HCT116 (cell line): Measurements from ENCODE around the gene SUV39H1. TPM values are rescaled to one million over a fixed set of nuclear protein-coding genes. Genes with fewer than 3 reads are reported as not detected.

Source experiments
- ATAC-seq: fragments of 200-7000 bp; cut with Tn5 transposase; 2 replicates; pipeline ENCODE4 v1.9.1; 2020; ENCODE audit warnings: mild to moderate bottlenecking, moderate library complexity
- BruUV-seq: library from RNA; stranded (reverse); fragments of 400-500 nt; replicated peaks from 2 replicates; lab custom pipeline; 2021; lab: Mats Ljungman, UMichigan
- CTCF ChIA-PET: fragments of 300-600 bp; sonication (Branson Sonifier 250); formaldehyde crosslinking; loops from one replicate; lab custom pipeline; 2021; ENCODE audit warnings: antibody characterized with exemption; lab: Charles Lee
- POLR2A ChIA-PET: fragments of 300-600, 350-600 bp; sonication (Branson Sonifier 250); formaldehyde crosslinking; loops from one replicate; lab custom pipeline; 2021; ENCODE audit warnings: antibody characterized with exemption; lab: Charles Lee
- RAD21 ChIA-PET, 2 experiments: fragments of 300-600 bp; sonication (Branson Sonifier 250); formaldehyde crosslinking; loops; one replicate each; lab custom pipeline; 2023; ENCODE audit warnings: low total read pairs in 2 of 2; ENCODE audit not compliant: uncharacterized antibody in 2 of 2, unreplicated experiment in 2 of 2, low non-redundant PET in 1 of 2; lab: Charles Lee
- DNase-seq: peaks from one replicate; pipeline ENCODE4 v3.0.0-alpha.2; 2010; ENCODE audit warnings: low read depth, low spot score
- H2AFZ ChIP-seq: fragments of 200-600 bp; shearing (Covaris generic), sonication (generic); 2 replicates; pipeline ENCODE4 v1.6.1; 2017; ENCODE audit warnings: low read depth, mixed run types, mixed read lengths, antibody characterized with exemption, low read length; ENCODE audit not compliant: poor library complexity, severe bottlenecking
- H3K27ac ChIP-seq: 2 replicates; pipeline ENCODE4 v1.5.1; 2012; ENCODE audit warnings: low read depth, low read length
- H3K27me3 ChIP-seq: fragments of 200-600 bp; sonication (generic); 2 replicates; pipeline ENCODE4 v1.6.1; 2016; ENCODE audit warnings: mixed run types, low read length, mixed read lengths; ENCODE audit not compliant: insufficient read depth
- H3K36me3 ChIP-seq, 2 experiments: fragments of 200-500 bp in 1 of 2; fragments of 200-600 bp in 1 of 2; sonication (Bioruptor generic) in 1 of 2; sonication (generic) in 1 of 2; 2 replicates each; pipeline versions ENCODE4 v1.5.1 to v1.6.1; 2014 to 2016; ENCODE audit warnings: low read length in 2 of 2, inconsistent platforms in 1 of 2, mixed read lengths in 1 of 2, mixed run types in 1 of 2; ENCODE audit not compliant: insufficient read depth in 2 of 2, control insufficient read depth in 1 of 2
- H3K4me1 ChIP-seq, 2 experiments: fragments of 200-600 bp in 1 of 2; sonication (generic) in 1 of 2; 2 replicates each; pipeline versions ENCODE4 v1.5.1 to v1.6.1; 2012 to 2017; ENCODE audit warnings: low read length in 2 of 2, inconsistent platforms in 1 of 2, mild to moderate bottlenecking in 1 of 2, mixed read lengths in 1 of 2, mixed run types in 1 of 2, moderate library complexity in 1 of 2; ENCODE audit not compliant: insufficient read depth in 2 of 2, control insufficient read depth in 1 of 2
- H3K4me2 ChIP-seq: fragments of 200-600 bp; sonication (generic); 2 replicates; pipeline ENCODE4 v1.6.1; 2017; ENCODE audit warnings: mixed run types, low read length, mixed read lengths
- H3K4me3 ChIP-seq, 2 experiments: fragments of 200-600 bp in 1 of 2; sonication (generic) in 1 of 2; replicated peaks in 1 of 2; 2 replicates each; pipeline ENCODE4 v1.5.1; 2011 to 2016; ENCODE audit warnings: low read length in 2 of 2, control low read depth in 1 of 2, low read depth in 1 of 2, mild to moderate bottlenecking in 1 of 2, mixed read lengths in 1 of 2, mixed run types in 1 of 2
- H3K79me2 ChIP-seq: fragments of 200-600 bp; sonication (generic); 2 replicates; pipeline ENCODE4 v1.6.1; 2017; ENCODE audit warnings: mild to moderate bottlenecking, mixed run types, low read length, moderate library complexity, mixed read lengths; ENCODE audit not compliant: insufficient read depth
- H3K9ac ChIP-seq: fragments of 200-600 bp; sonication (generic); 2 replicates; pipeline ENCODE4 v1.6.1; 2016; ENCODE audit warnings: low read length, mixed read lengths
- H3K9me2 ChIP-seq: fragments of 200-600 bp; sonication (generic), shearing (Covaris generic); 2 replicates; pipeline ENCODE4 v1.6.1; 2017; ENCODE audit warnings: mixed run types, mild to moderate bottlenecking, moderate library complexity; ENCODE audit not compliant: insufficient read depth
- H3K9me3 ChIP-seq, 2 experiments: fragments of 200-500 bp in 1 of 2; fragments of 200-600 bp in 1 of 2; sonication (Bioruptor generic) in 1 of 2; sonication (generic) in 1 of 2; 2 replicates each; pipeline ENCODE4 v1.6.1; 2014 to 2017; ENCODE audit warnings: low read length in 2 of 2, mixed read lengths in 2 of 2, inconsistent platforms in 1 of 2, low read depth in 1 of 2, mild to moderate bottlenecking in 1 of 2, mixed run types in 1 of 2, moderate library complexity in 1 of 2; ENCODE audit not compliant: control insufficient read depth in 1 of 2, insufficient read depth in 1 of 2
- H4K20me1 ChIP-seq: fragments of 200-600 bp; sonication (generic), shearing (Covaris generic); 2 replicates; pipeline ENCODE4 v1.6.1; 2017; ENCODE audit warnings: mixed run types, mild to moderate bottlenecking, moderate library complexity; ENCODE audit not compliant: insufficient read depth
- CBX3 ChIP-seq: IDR thresholded peaks from 2 replicates; pipeline ENCODE4 v1.6.1; 2012; ENCODE audit warnings: low read depth
- ELF1 ChIP-seq: IDR thresholded peaks from 2 replicates; pipeline ENCODE4 v1.6.1; 2012; ENCODE audit warnings: low read depth, borderline replicate concordance
- JUND ChIP-seq: IDR thresholded peaks from 2 replicates; pipeline ENCODE4 v1.6.1; 2012
- POLR2AphosphoS5 ChIP-seq: IDR thresholded peaks from 2 replicates; pipeline ENCODE4 v1.6.1; 2011; ENCODE audit warnings: mild to moderate bottlenecking, low read depth, low read length, moderate library complexity
- SIN3A ChIP-seq: IDR thresholded peaks from 2 replicates; pipeline ENCODE4 v1.6.1; 2012; ENCODE audit warnings: low read depth
- TCF7L2 ChIP-seq: IDR thresholded peaks from 2 replicates; pipeline ENCODE4 v1.7.0; 2011; ENCODE audit warnings: borderline replicate concordance, inconsistent platforms; ENCODE audit not compliant: insufficient read depth, insufficient read length; ENCODE audit errors: extremely low read depth
- ZNF274 ChIP-seq: fragments of 200-500 bp; sonication (Bioruptor generic); IDR thresholded peaks from 2 replicates; pipeline ENCODE4 v1.6.1; 2014; ENCODE audit warnings: mild to moderate bottlenecking, low read depth, low read length, inconsistent platforms
- intact Hi-C: fragments of 100-400 bp; cut with micrococcal nuclease; formaldehyde crosslinking; loops from 2 replicates; pipeline ENCODE4 v1.10.0; 2022
- total RNA-seq: library from RNA; stranded (reverse); gene quantifications from one replicate; pipeline ENCODE4 v1.2.1, GENCODE V29; 2021; ENCODE audit not compliant: unreplicated experiment
- TF ChIP-seq, protein P1 (sequence below): IDR thresholded peaks from 2 replicates; pipeline ENCODE4 v1.6.1; 2012
- TF ChIP-seq, protein P2 (sequence below), 3 experiments: fragments of 200-600 bp in 1 of 3; sonication (generic) in 1 of 3; IDR thresholded peaks in 2 of 3; conservative IDR thresholded peaks in 1 of 3; 2 replicates each; pipeline ENCODE4 v1.5.1; 2012 to 2017; ENCODE audit warnings: low read depth in 2 of 3, low read length in 2 of 3, antibody characterized with exemption in 1 of 3, borderline replicate concordance in 1 of 3, control low read depth in 1 of 3, mild to moderate bottlenecking in 1 of 3, mixed read lengths in 1 of 3, mixed run types in 1 of 3, moderate library complexity in 1 of 3; ENCODE audit not compliant: insufficient read depth in 1 of 3

The SUV39H1 gene
- total RNA-seq, 1 experiment from 2014 or later, result 16.3 TPM

DNA sequence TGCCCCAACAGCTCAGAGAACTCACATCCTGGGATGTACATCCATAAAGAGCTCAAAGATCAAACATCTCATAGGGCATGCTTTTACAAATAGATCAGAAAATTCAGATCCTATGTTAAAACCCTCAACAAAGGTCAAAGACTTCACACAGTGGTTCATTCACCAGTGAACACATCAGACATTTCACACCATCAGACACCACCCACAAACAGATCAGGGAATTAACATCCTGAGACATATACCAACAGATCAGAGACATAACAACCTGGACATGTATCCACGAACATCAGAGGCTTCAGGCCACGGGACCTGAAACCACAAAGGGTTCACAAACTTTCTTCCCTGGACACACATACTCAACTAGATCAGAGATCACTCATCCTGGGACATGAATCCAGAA lies 23.4 kb downstream of the SUV39H1 start:
- H3K9me3 ChIP-seq, result no peaks in the 10 kb centered on the region
- DNase-seq (no peak), ATAC-seq (no peak)
- no peak overlapping the region for H3K9ac ChIP-seq
- no TSS peak for BruUV-seq
- no peaks in the 10 kb centered on the region for H4K20me1 ChIP-seq
- intact Hi-C loops, result loop anchor here (10.0 kb wide), 1 partner anchor 55 kb away; no protein-coding TSS in a partner anchor
- no peaks in the 10 kb centered on the region for H3K4me1 ChIP-seq
- H3K79me2 ChIP-seq, result no peaks in the 10 kb centered on the region
- H3K9me2 ChIP-seq, result no peaks in the 10 kb centered on the region
- H2AFZ ChIP-seq, result no peak overlapping the region
- H3K4me3 ChIP-seq, result no peak overlapping the region
- ChIA-PET POLR2A (no interaction called here), RAD21 (no interaction called here)
- no peak overlapping the region for H3K4me2 ChIP-seq
- H3K27ac ChIP-seq, result no peak overlapping the region
- H3K27me3 ChIP-seq, result no peaks in the 10 kb centered on the region
- TF ChIP-seq ZNF274 (no peak), SIN3A (no peak), ELF1 (no peak), JUND (no peak), TCF7L2 (no peak), POLR2AphosphoS5 (no peak), CBX3 (no peak)
- TF ChIP-seq, protein P1, sequence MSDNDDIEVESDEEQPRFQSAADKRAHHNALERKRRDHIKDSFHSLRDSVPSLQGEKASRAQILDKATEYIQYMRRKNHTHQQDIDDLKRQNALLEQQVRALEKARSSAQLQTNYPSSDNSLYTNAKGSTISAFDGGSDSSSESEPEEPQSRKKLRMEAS, result no peak
- TF ChIP-seq, protein P2, sequence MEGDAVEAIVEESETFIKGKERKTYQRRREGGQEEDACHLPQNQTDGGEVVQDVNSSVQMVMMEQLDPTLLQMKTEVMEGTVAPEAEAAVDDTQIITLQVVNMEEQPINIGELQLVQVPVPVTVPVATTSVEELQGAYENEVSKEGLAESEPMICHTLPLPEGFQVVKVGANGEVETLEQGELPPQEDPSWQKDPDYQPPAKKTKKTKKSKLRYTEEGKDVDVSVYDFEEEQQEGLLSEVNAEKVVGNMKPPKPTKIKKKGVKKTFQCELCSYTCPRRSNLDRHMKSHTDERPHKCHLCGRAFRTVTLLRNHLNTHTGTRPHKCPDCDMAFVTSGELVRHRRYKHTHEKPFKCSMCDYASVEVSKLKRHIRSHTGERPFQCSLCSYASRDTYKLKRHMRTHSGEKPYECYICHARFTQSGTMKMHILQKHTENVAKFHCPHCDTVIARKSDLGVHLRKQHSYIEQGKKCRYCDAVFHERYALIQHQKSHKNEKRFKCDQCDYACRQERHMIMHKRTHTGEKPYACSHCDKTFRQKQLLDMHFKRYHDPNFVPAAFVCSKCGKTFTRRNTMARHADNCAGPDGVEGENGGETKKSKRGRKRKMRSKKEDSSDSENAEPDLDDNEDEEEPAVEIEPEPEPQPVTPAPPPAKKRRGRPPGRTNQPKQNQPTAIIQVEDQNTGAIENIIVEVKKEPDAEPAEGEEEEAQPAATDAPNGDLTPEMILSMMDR (IDR thresholded peaks at IDR 0.05 in 2 of 3, conservative IDR thresholded peaks at IDR 0.05 in 1 of 3; ENCODE audit: borderline replicate concordance in 1 of 3, insufficient read depth in 1 of 3, low read depth in 2 of 3, low read length in 2 of 3), result no peak
- TF ChIP-seq, all 23 proteins: peak for 0
- CTCF ChIA-PET, result no interaction called here
- no peaks in the 10 kb centered on the region for H3K36me3 ChIP-seq
